HEK293T (cell line): ENCODE results near the gene PRND.
"Not testable (repeated sequence)": the region's sequence is repeated elsewhere in the genome, so short reads cannot be mapped to it uniquely, and the experiment has no call there.

Experiments
- CTCF ChIA-PET: fragments of 350-600 bp; formaldehyde crosslinking; extraction: SDS; loops from one replicate; lab custom pipeline; 2021; ENCODE audit warnings: antibody characterized with exemption, inconsistent platforms; lab: Yijun Ruan, JAX
- POLR2A ChIA-PET: fragments of 350-600 bp; formaldehyde crosslinking; extraction: SDS; loops from one replicate; lab custom pipeline; 2020; ENCODE audit warnings: antibody characterized with exemption, inconsistent platforms; lab: Yijun Ruan, JAX
- DNase-seq: peaks from one replicate; pipeline ENCODE4 v3.0.0; 2012; ENCODE audit warnings: mixed read lengths; ENCODE audit errors: extremely low spot score
- ARNT ChIP-seq: fragments of 450-650 bp; IDR thresholded peaks from 2 replicates; pipeline ENCODE4 v1.6.1; 2017; ENCODE audit warnings: mild to moderate bottlenecking
- BHLHE40 ChIP-seq: fragments of 450-650 bp; IDR thresholded peaks from 2 replicates; pipeline ENCODE4 v1.6.1; 2016; ENCODE audit warnings: mild to moderate bottlenecking, moderate library complexity, borderline replicate concordance
- CTBP1 ChIP-seq: fragments of 450-650 bp; IDR thresholded peaks from 2 replicates; pipeline ENCODE4 v1.6.1; 2016; ENCODE audit warnings: borderline replicate concordance
- ELF4 ChIP-seq: fragments of 450-650 bp; IDR thresholded peaks from 2 replicates; pipeline ENCODE4 v1.6.1; 2017; ENCODE audit warnings: antibody characterized with exemption
- FOXA1 ChIP-seq: fragments of 450-650 bp; IDR thresholded peaks from 2 replicates; pipeline ENCODE4 v1.6.1; 2016; ENCODE audit warnings: mild to moderate bottlenecking
- FOXK2 ChIP-seq: fragments of 450-650 bp; IDR thresholded peaks from 2 replicates; pipeline ENCODE4 v1.6.1; 2016; ENCODE audit warnings: mild to moderate bottlenecking
- FOXM1 ChIP-seq: fragments of 450-650 bp; IDR thresholded peaks from 2 replicates; pipeline ENCODE4 v1.6.1; 2017; ENCODE audit warnings: mild to moderate bottlenecking, borderline replicate concordance
- HDGF ChIP-seq: fragments of 450-650 bp; IDR thresholded peaks from 2 replicates; pipeline ENCODE4 v1.6.1; 2017; ENCODE audit warnings: antibody characterized with exemption, borderline replicate concordance
- L3MBTL2 ChIP-seq: fragments of 450-650 bp; conservative IDR thresholded peaks from 2 replicates; pipeline ENCODE4 v1.6.1; 2016; ENCODE audit warnings: mild to moderate bottlenecking
- LEF1 ChIP-seq: fragments of 450-650 bp; IDR thresholded peaks from 2 replicates; pipeline ENCODE4 v1.6.1; 2017; ENCODE audit warnings: mild to moderate bottlenecking, borderline replicate concordance
- NFRKB ChIP-seq: fragments of 450-650 bp; IDR thresholded peaks from 2 replicates; pipeline ENCODE4 v1.6.1; 2016; ENCODE audit warnings: mild to moderate bottlenecking, moderate library complexity
- PKNOX1 ChIP-seq: fragments of 450-650 bp; IDR thresholded peaks from 2 replicates; pipeline ENCODE4 v1.6.1; 2016
- SP1 ChIP-seq: fragments of 450-650 bp; IDR thresholded peaks from 2 replicates; pipeline ENCODE4 v1.6.1; 2017
- SUZ12 ChIP-seq: fragments of 450-650 bp; IDR thresholded peaks from 2 replicates; pipeline ENCODE4 v1.6.1; 2016; ENCODE audit warnings: mild to moderate bottlenecking
- TARDBP ChIP-seq: fragments of 450-650 bp; IDR thresholded peaks from 2 replicates; pipeline ENCODE4 v1.6.1; 2016
- ZNF384 ChIP-seq: fragments of 450-650 bp; IDR thresholded peaks from 2 replicates; pipeline ENCODE4 v1.6.1; 2016

The PRND gene

DNA sequence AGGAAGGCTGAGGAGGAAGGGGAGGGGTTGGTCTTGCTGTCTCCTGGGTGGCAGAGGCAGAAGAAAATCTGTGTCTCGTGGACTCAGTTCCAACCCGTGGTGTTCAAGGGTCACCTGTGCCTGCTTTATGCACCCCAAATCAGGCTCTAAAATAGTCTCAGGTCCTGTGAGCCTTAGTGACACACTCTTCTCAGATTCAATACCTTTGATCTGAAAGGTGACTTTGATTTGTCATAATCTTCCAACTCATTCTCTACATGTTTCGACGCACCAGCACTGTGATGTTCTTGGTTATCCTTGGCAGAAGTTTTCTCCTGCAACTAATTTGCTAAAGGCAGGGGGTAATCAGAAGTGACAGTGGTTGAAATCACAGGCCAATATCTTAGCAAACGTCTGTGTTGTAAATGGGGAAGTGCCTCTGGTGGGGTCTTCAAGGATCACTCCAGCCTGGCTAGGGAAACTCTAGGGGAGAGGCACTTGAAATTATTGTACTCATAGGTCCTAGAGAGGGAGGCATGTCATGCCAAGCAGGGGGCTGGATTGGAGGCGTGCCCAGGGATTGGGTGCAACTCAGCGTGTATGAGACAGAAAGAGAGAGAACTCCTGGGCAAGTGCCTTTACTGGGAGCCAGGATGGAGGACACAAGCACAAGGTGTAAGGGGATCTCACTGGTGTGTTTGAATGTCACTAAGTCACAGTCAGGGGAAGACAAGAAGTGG lies 19.0 kb upstream of the PRND start:
- TF ChIP-seq PKNOX1: no peak
- TF ChIP-seq BHLHE40: no peak
- TF ChIP-seq SUZ12: no peak
- TF ChIP-seq ELF4: no peak
- no peak for TF ChIP-seq TARDBP
- no peak for TF ChIP-seq L3MBTL2
- no peak for TF ChIP-seq SP1
- TF ChIP-seq NFRKB: no peak
- no peak for TF ChIP-seq CTBP1
- TF ChIP-seq LEF1: no peak
- no peak for TF ChIP-seq FOXM1
- no peak for TF ChIP-seq ARNT
- no peak for TF ChIP-seq ZNF384
- no peak for TF ChIP-seq HDGF
- ChIA-PET POLR2A (no interaction called here), CTCF (no interaction called here)
- no peak for DNase-seq

DNA sequence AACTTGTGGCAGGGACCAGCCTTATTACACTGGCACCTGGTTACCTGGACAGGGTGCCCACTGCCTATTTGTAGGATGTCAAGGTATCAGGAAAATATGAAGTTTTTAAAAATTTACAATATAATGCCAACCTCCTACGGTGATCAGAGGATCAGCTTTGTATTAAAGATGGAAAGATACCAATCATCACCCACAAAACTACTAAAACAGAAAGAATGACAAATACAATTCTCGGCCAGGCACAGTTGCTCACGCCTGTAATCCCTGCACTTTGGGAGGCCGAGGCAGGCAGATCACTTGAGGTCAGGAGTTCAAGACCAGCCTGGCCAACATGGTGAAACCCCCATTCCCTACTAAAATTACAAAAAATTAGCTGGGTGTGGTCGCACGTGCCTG lies 18.4 kb upstream of the PRND start:
- ChIA-PET CTCF (no interaction called here), POLR2A (no interaction called here)
- DNase-seq: no peak
- TF ChIP-seq ARNT: no peak
- no peak for TF ChIP-seq FOXM1
- no peak for TF ChIP-seq TARDBP
- no peak for TF ChIP-seq FOXK2
- no peak for TF ChIP-seq SUZ12
- TF ChIP-seq NFRKB: no peak
- no peak for TF ChIP-seq ELF4
- no peak for TF ChIP-seq FOXA1
- no peak for TF ChIP-seq ZNF384

DNA sequence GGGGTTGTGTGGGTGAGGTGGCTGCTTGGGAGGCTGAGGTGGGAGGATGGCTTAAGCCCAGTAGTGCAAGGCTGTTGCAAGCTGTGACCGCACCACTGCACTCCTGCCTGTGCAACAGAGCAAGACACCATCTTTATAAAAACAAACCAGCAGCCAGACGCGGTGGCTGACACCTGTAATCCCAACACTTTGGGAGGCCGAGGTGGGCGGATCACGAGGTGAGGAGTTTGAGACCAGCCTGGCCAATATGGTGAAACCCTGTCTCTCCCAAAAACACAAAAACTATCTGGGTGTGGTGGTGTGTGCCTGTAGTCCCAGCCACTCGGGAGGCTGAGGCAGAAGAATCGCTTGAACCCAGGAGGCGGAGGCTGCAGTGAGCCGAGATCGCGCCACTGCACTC lies 14.8 kb upstream of the PRND start:
- CTCF ChIA-PET, DNase-seq: not testable (repeated sequence)

GRCh38 chr20:4708036-4708435 lies 13.7 kb upstream of the PRND start:
- no peak for TF ChIP-seq CTBP1
- TF ChIP-seq SUZ12: no peak
- no peak for TF ChIP-seq FOXM1
- TF ChIP-seq ARNT: no peak
- no peak for TF ChIP-seq FOXA1
- DNase-seq: no peak
- ChIA-PET POLR2A (no interaction called here), CTCF (interaction anchor here (1.0 kb wide), 1 partner anchor 17 kb away, joined by 3 read pairs; no protein-coding TSS in a partner anchor)

More for the DNA sequence above, 14.8 kb upstream of the PRND start:
- POLR2A ChIA-PET: not testable (repeated sequence)

- CTCF ChIA-PET: no interaction called here
- POLR2A ChIA-PET: no interaction called here
These were observed 12.9 kb upstream of the PRND start for GRCh38 chr20:4708856-4709255.

GRCh38 chr20:4709261-4710105 lies 12.2 kb upstream of the PRND start:
- ChIA-PET POLR2A (no interaction called here), CTCF (no interaction called here)
- TF ChIP-seq FOXA1: no peak
- no peak for TF ChIP-seq SUZ12
- TF ChIP-seq NFRKB: no peak
- no peak for TF ChIP-seq ZNF384
- no peak for TF ChIP-seq CTBP1
- TF ChIP-seq PKNOX1: no peak
- no peak for TF ChIP-seq ARNT
- no peak for TF ChIP-seq FOXM1
- no peak for TF ChIP-seq L3MBTL2
- TF ChIP-seq ELF4: no peak
- no peak for TF ChIP-seq FOXK2
- no peak for TF ChIP-seq SP1
- TF ChIP-seq TARDBP: no peak
- no peak for TF ChIP-seq BHLHE40
- TF ChIP-seq LEF1: no peak
- TF ChIP-seq HDGF: no peak
- DNase-seq: no peak

More at GRCh38 chr20:4708856-4709255, 12.9 kb upstream of the PRND start:
- DNase-seq: no peak
- TF ChIP-seq LEF1 (no peak), CTBP1 (no peak), HDGF (no peak), PKNOX1 (no peak), NFRKB (no peak), BHLHE40 (no peak), FOXA1 (no peak), SP1 (no peak), ELF4 (no peak), ZNF384 (no peak), FOXK2 (no peak), TARDBP (no peak), SUZ12 (no peak), FOXM1 (no peak), ARNT (no peak), L3MBTL2 (no peak)
